GM23248 (cell line): ENCODE results near the gene GCK. TPM values are rescaled to one million over a fixed set of nuclear protein-coding genes. Genes with fewer than 3 reads are reported as not detected.

ENCODE experiments used
- DNase-seq: peaks from one replicate; pipeline ENCODE4 v3.0.0-alpha.2; 2015
- H2AFZ ChIP-seq: fragments of 200-600 bp; sonication (generic); 2 replicates; pipeline ENCODE4 v1.6.1; 2016; ENCODE audit warnings: antibody characterized with exemption
- H3F3A ChIP-seq: fragments of 200-600 bp; sonication (generic); 2 replicates; pipeline ENCODE4 v1.6.1; 2016; ENCODE audit warnings: mild to moderate bottlenecking, antibody characterized with exemption, mixed run types; ENCODE audit not compliant: insufficient read depth
- H3K27ac ChIP-seq: fragments of 200-600 bp; sonication (generic); 2 replicates; pipeline ENCODE4 v1.5.1; 2016; ENCODE audit warnings: mild to moderate bottlenecking
- H3K27me3 ChIP-seq: fragments of 200-600 bp; sonication (generic); replicated peaks from 2 replicates; pipeline ENCODE4 v1.6.1; 2016; ENCODE audit warnings: mild to moderate bottlenecking; ENCODE audit not compliant: insufficient read depth
- H3K36me3 ChIP-seq: fragments of 200-600 bp; sonication (generic); 2 replicates; pipeline ENCODE4 v1.6.1; 2016; ENCODE audit warnings: low read depth, mild to moderate bottlenecking
- H3K4me1 ChIP-seq: fragments of 200-600 bp; sonication (generic); 2 replicates; pipeline ENCODE4 v1.6.1; 2016; ENCODE audit warnings: mild to moderate bottlenecking; ENCODE audit not compliant: insufficient read depth
- H3K4me2 ChIP-seq: fragments of 200-600 bp; sonication (generic); one replicate; pipeline ENCODE4 v1.6.1; 2016; ENCODE audit warnings: mild to moderate bottlenecking; ENCODE audit not compliant: unreplicated experiment
- H3K4me3 ChIP-seq: fragments of 200-600 bp; sonication (generic); 2 replicates; pipeline ENCODE4 v1.5.1; 2016; ENCODE audit warnings: mild to moderate bottlenecking
- H3K79me2 ChIP-seq: fragments of 200-600 bp; sonication (generic); 2 replicates; pipeline ENCODE4 v1.6.1; 2016; ENCODE audit warnings: mild to moderate bottlenecking; ENCODE audit not compliant: insufficient read depth
- H3K9ac ChIP-seq: fragments of 200-600 bp; sonication (generic); 2 replicates; pipeline ENCODE4 v1.6.1; 2016; ENCODE audit warnings: mild to moderate bottlenecking
- H3K9me2 ChIP-seq: fragments of 200-600 bp; sonication (generic); 2 replicates; pipeline ENCODE4 v1.6.1; 2016; ENCODE audit warnings: mixed run types, mild to moderate bottlenecking, moderate library complexity; ENCODE audit not compliant: insufficient read depth
- H3K9me3 ChIP-seq: fragments of 200-600 bp; sonication (generic); one replicate; pipeline ENCODE4 v1.6.1; 2017; ENCODE audit warnings: low read depth
- H4K20me1 ChIP-seq: fragments of 200-600 bp; sonication (generic); 2 replicates; pipeline ENCODE4 v1.6.0; 2016; ENCODE audit not compliant: insufficient read depth
- EZH2 ChIP-seq: fragments of 200-600 bp; sonication (generic); IDR thresholded peaks from 2 replicates; pipeline ENCODE4 v1.6.1; 2018; ENCODE audit warnings: antibody characterized with exemption, mild to moderate bottlenecking; ENCODE audit not compliant: insufficient read depth, poor library complexity, severe bottlenecking
- EZH2phosphoT487 ChIP-seq: fragments of 200-600 bp; sonication (generic); IDR thresholded peaks from 2 replicates; pipeline ENCODE4 v1.6.1; 2018; ENCODE audit warnings: antibody characterized with exemption, moderate library complexity, mild to moderate bottlenecking, low read depth; ENCODE audit not compliant: insufficient read depth
- WGBS, 2 experiments: methylation state at CpG; one replicate each; pipeline ENCODE4 v1.1.6; 2015 to 2017; ENCODE audit warnings: low lambda C conversion rate in 2 of 2, low coverage in 1 of 2; ENCODE audit errors: missing lambda C conversion rate in 2 of 2; 5-methylcytosine and 5-hydroxymethylcytosine counted together
- in situ Hi-C: fragments of 300-500 bp; cut with MboI; formaldehyde crosslinking; loops from 2 replicates; pipeline ENCODE4 v1.15.0; 2020
- polyA plus RNA-seq: library from polyadenylated mRNA; unstranded; fragments of >200 nt; fragmentation: Nextera tagmentation; extraction: Ambion mirVana; gene quantifications from 2 replicates; pipeline ENCODE4 v1.2.1, GENCODE V29; 2016
- total RNA-seq: library from RNA; depleted of rRNA; stranded (reverse); fragments of >200 nt; shearing (Covaris generic); gene quantifications from 2 replicates; pipeline ENCODE4 v1.2.3, GENCODE V29; 2014

GCK gene
- total and polyA plus RNA-seq, 2 experiments from 2014 or later = 0.11 to 0.23 TPM

- Histone ChIP-seq H3K27ac (no peak overlapping the region), H3K4me3 (peak overlapping the region; percentile 70)
- WGBS, 2 experiments = 51 to 62% methylated on average over 8 to 10 of the region's 10 CpGs
These were observed 82.8 kb downstream of the GCK start for GRCh38 chr7:44106311-44107065.

GRCh38 chr7:44105832-44106231 lies 83.4 kb downstream of the GCK start:
- Histone ChIP-seq H3K4me2 (peak overlapping the region; percentile 76), H2AFZ (no peak overlapping the region), H3K27ac (peak overlapping the region; percentile 51), H3K9ac (peak overlapping the region; percentile 85), H3K79me2 (peaks cover 26% of the 10 kb centered on the region), H3K27me3 (no peaks in the 10 kb centered on the region), H3K4me3 (peak overlapping the region; percentile 70), H3K4me1 (peaks cover 28% of the 10 kb centered on the region), H3K9me2 (no peaks in the 10 kb centered on the region), H3K36me3 (no peaks in the 10 kb centered on the region), H3F3A (peaks cover 20% of the 10 kb centered on the region), H3K9me3 (no peaks in the 10 kb centered on the region), H4K20me1 (no peaks in the 10 kb centered on the region)
- TF ChIP-seq EZH2phosphoT487 (no peak), EZH2 (no peak)
- in situ Hi-C loops = no loop called here
- DNase-seq = no peak
- WGBS, 2 experiments = 32 to 43% methylated on average over 2 of the region's 2 CpGs

More at GRCh38 chr7:44106311-44107065, 82.8 kb downstream of the GCK start:
- no peaks in the 10 kb centered on the region for H3K9me2 ChIP-seq
- no peak for DNase-seq
- TF ChIP-seq EZH2 = no peak
- TF ChIP-seq EZH2phosphoT487 = no peak
- no peak overlapping the region for H2AFZ ChIP-seq
- H4K20me1 ChIP-seq = no peaks in the 10 kb centered on the region
- peaks cover 26% of the 10 kb centered on the region for H3K79me2 ChIP-seq
- H3K4me1 ChIP-seq = peaks cover 28% of the 10 kb centered on the region
- peaks cover 20% of the 10 kb centered on the region for H3F3A ChIP-seq
- in situ Hi-C loops = no loop called here
- peak overlapping the region; percentile 76 for H3K4me2 ChIP-seq
- H3K9me3 ChIP-seq = no peaks in the 10 kb centered on the region
- H3K36me3 ChIP-seq = no peaks in the 10 kb centered on the region
- H3K9ac ChIP-seq = peak overlapping the region; percentile 85; the same call in 1 of the 2 replicates
- no peaks in the 10 kb centered on the region for H3K27me3 ChIP-seq

- peaks cover 26% of the 10 kb centered on the region for H3F3A ChIP-seq
- peak overlapping the region; percentile 70 for H3K4me3 ChIP-seq
- peak overlapping the region; percentile 85 for H3K9ac ChIP-seq
- H3K79me2 ChIP-seq = peaks cover 26% of the 10 kb centered on the region
- TF ChIP-seq EZH2 (no peak), EZH2phosphoT487 (no peak)
- H3K9me3 ChIP-seq = no peaks in the 10 kb centered on the region
- no peaks in the 10 kb centered on the region for H3K9me2 ChIP-seq
- H3K36me3 ChIP-seq = no peaks in the 10 kb centered on the region
- in situ Hi-C loops = no loop called here
- no peaks in the 10 kb centered on the region for H3K27me3 ChIP-seq
- H3K4me2 ChIP-seq = peak overlapping the region; percentile 76
- H3K27ac ChIP-seq = peak overlapping the region; percentile 51
- no peaks in the 10 kb centered on the region for H4K20me1 ChIP-seq
- WGBS, 2 experiments = 3 to 4% methylated on average over 26 to 28 of the region's 28 CpGs
- H3K4me1 ChIP-seq = peaks cover 34% of the 10 kb centered on the region
- peak overlapping the region; percentile 57 for H2AFZ ChIP-seq
- peak; percentile 80 for DNase-seq
These were observed 84.1 kb downstream of the GCK start for GRCh38 chr7:44104860-44105771.
